NCI-H1436 treated with DMSO at 0.1 percent for 48 hours (cell line): ENCODE measurements around the gene DCUN1D1.

ENCODE experiments used
- DNase-seq: peaks from one replicate; lab custom pipeline; 2025; lab: John Stamatoyannopoulos, UW

DCUN1D1 gene

GRCh38 chr3:182972387-182972786 is 8.0 kb downstream of the DCUN1D1 start:
- no peak for DNase-seq

- no peak for DNase-seq
Measured at GRCh38 chr3:182971637-182972036, 8.7 kb downstream of the DCUN1D1 start.

- no peak for DNase-seq
Measured at GRCh38 chr3:182970811-182971418, 9.4 kb downstream of the DCUN1D1 start.

- DNase-seq: no peak
Measured at GRCh38 chr3:182969853-182970252, 10.5 kb downstream of the DCUN1D1 start.

- no peak for DNase-seq
Measured at GRCh38 chr3:182969277-182969676, 11.1 kb downstream of the DCUN1D1 start.

- DNase-seq: no peak
Measured at GRCh38 chr3:182967218-182968204, 12.8 kb downstream of the DCUN1D1 start.

- no peak for DNase-seq
Measured at GRCh38 chr3:182965861-182966366, 14.4 kb downstream of the DCUN1D1 start.

GRCh38 chr3:182964179-182964578 is 16.2 kb downstream of the DCUN1D1 start:
- DNase-seq: no peak

- no peak for DNase-seq
Measured at GRCh38 chr3:182962166-182962565, 18.2 kb downstream of the DCUN1D1 start.

GRCh38 chr3:182959474-182960350 is 20.6 kb downstream of the DCUN1D1 start:
- no peak for DNase-seq

- no peak for DNase-seq
Measured at GRCh38 chr3:182957676-182958266, 22.6 kb downstream of the DCUN1D1 start.

- no peak for DNase-seq
Measured at GRCh38 chr3:182957226-182957625, 23.1 kb downstream of the DCUN1D1 start.

GRCh38 chr3:182954553-182955235 is 25.6 kb downstream of the DCUN1D1 start:
- no peak for DNase-seq

- no peak for DNase-seq
Measured at GRCh38 chr3:182949688-182950087, 30.6 kb downstream of the DCUN1D1 start.

GRCh38 chr3:182948305-182948704 is 32.0 kb downstream of the DCUN1D1 start:
- DNase-seq: no peak

GRCh38 chr3:182947888-182948287 is 32.5 kb downstream of the DCUN1D1 start:
- no peak for DNase-seq

GRCh38 chr3:182941719-182942118 is 38.6 kb downstream of the DCUN1D1 start:
- no peak for DNase-seq

- DNase-seq: no peak
Measured at GRCh38 chr3:182940266-182940808, 40.0 kb downstream of the DCUN1D1 start.

GRCh38 chr3:182937293-182938051 is 42.9 kb downstream of the DCUN1D1 start:
- no peak for DNase-seq

- DNase-seq: no peak
Measured at GRCh38 chr3:182936918-182937285, 43.4 kb downstream of the DCUN1D1 start.
